ENCODE measurements around the gene IQCE.

The IQCE gene

GRCh38 chr7:2633538-2634266, 74.9 kb downstream of the IQCE start:
- TF ChIP-seq GLIS3 (CRISPR knock-in tag; IDR thresholded peaks at IDR 0.05) = 0 out of 2 replicates have a peak, but pooled peaks have one; percentile 24
- 0 out of 2 replicates have a peak, but pooled peaks have one; percentile 45 for TF ChIP-seq ZFP3 (CRISPR knock-in tag; IDR thresholded peaks at IDR 0.05)
- no peak for TF ChIP-seq TOX (CRISPR knock-in tag; IDR thresholded peaks at IDR 0.05; ENCODE audit: borderline replicate concordance)
- ATAC-seq = peak; percentile 76

- ATAC-seq = no peak
- TF ChIP-seq ARNTL (CRISPR knock-in tag; IDR thresholded peaks at IDR 0.05; ENCODE audit: borderline replicate concordance, low read depth) (no peak), OSR1 (CRISPR knock-in tag; IDR thresholded peaks at IDR 0.05) (no peak), RARB (CRISPR knock-in tag; IDR thresholded peaks at IDR 0.05) (no peak), CREB5 (CRISPR knock-in tag; IDR thresholded peaks at IDR 0.05; ENCODE audit: low read depth) (no peak), ESRRG (CRISPR knock-in tag; IDR thresholded peaks at IDR 0.05) (no peak), TCF4 (CRISPR knock-in tag; IDR thresholded peaks at IDR 0.05; ENCODE audit: borderline replicate concordance) (no peak), ISL1 (CRISPR knock-in tag; IDR thresholded peaks at IDR 0.05) (no peak), CSRNP3 (CRISPR knock-in tag; IDR thresholded peaks at IDR 0.05) (no peak), ZNF70 (CRISPR knock-in tag; IDR thresholded peaks at IDR 0.05) (no peak), TSHZ2 (CRISPR knock-in tag; IDR thresholded peaks at IDR 0.05) (no peak), ZNF565 (CRISPR knock-in tag; conservative IDR thresholded peaks at IDR 0.05; ENCODE audit: low read depth) (no peak), PATZ1 (CRISPR knock-in tag; IDR thresholded peaks at IDR 0.05; ENCODE audit: borderline replicate concordance) (no peak), PPARA (CRISPR knock-in tag; IDR thresholded peaks at IDR 0.05; ENCODE audit: borderline replicate concordance) (no peak), ZC3H10 (CRISPR knock-in tag; IDR thresholded peaks at IDR 0.05) (no peak), ZFP3 (CRISPR knock-in tag; IDR thresholded peaks at IDR 0.05) (no peak), GLIS3 (CRISPR knock-in tag; IDR thresholded peaks at IDR 0.05) (no peak), POU6F1 (CRISPR knock-in tag; IDR thresholded peaks at IDR 0.05; ENCODE audit: borderline replicate concordance, low read depth) (no peak)
Observed at GRCh38 chr7:2634267-2635145, 75.7 kb downstream of the IQCE start.

GRCh38 chr7:2635148-2635668, 76.4 kb downstream of the IQCE start:
- no peak for ATAC-seq
- TF ChIP-seq SNAI2 (CRISPR knock-in tag; IDR thresholded peaks at IDR 0.05) = no peak
- TF ChIP-seq ZFP3 (CRISPR knock-in tag; IDR thresholded peaks at IDR 0.05) = no peak
- no peak for TF ChIP-seq CSRNP3 (CRISPR knock-in tag; IDR thresholded peaks at IDR 0.05)
- TF ChIP-seq POU6F1 (CRISPR knock-in tag; IDR thresholded peaks at IDR 0.05; ENCODE audit: borderline replicate concordance, low read depth) = no peak
- no peak for TF ChIP-seq CREB5 (CRISPR knock-in tag; IDR thresholded peaks at IDR 0.05; ENCODE audit: low read depth)
- no peak for TF ChIP-seq ARNTL (CRISPR knock-in tag; IDR thresholded peaks at IDR 0.05; ENCODE audit: borderline replicate concordance, low read depth)
- TF ChIP-seq TCF4 (CRISPR knock-in tag; IDR thresholded peaks at IDR 0.05; ENCODE audit: borderline replicate concordance) = no peak
- TF ChIP-seq ZNF565 (CRISPR knock-in tag; conservative IDR thresholded peaks at IDR 0.05; ENCODE audit: low read depth) = no peak
